K562 (cell line): ENCODE measurements around the gene SYTL2. TPM values are rescaled to one million over a fixed set of nuclear protein-coding genes. Genes with fewer than 3 reads are reported as not detected.

Experiments
- ATAC-seq: fragments of 200-7000 bp; cut with Tn5 transposase; 3 replicates; pipeline ENCODE4 v1.9.1; 2020; ENCODE audit warnings: moderate library complexity
- BruUV-seq: library from RNA; stranded (reverse); fragments of 400-500 nt; replicated peaks from 2 replicates; lab custom pipeline; 2021; lab: Mats Ljungman, UMichigan
- CTCF ChIA-PET: fragments of 300-600 bp; formaldehyde crosslinking; extraction: SDS; loops from one replicate; lab custom pipeline; 2021; ENCODE audit warnings: low intra/inter-chr PET ratio; lab: Yijun Ruan, JAX
- POLR2A ChIA-PET: fragments of 300-600, 350-650 bp; sonication (Branson Sonifier 250); formaldehyde crosslinking; extraction: SDS; loops from one replicate; lab custom pipeline; 2021; ENCODE audit warnings: antibody characterized with exemption, inconsistent platforms; lab: Yijun Ruan, JAX
- DNase-seq, 4 experiments: peaks; one replicate each; pipeline versions ENCODE4 v3.0.0 to v3.0.0-alpha.2; 2011 to 2018; ENCODE audit warnings: low spot score in 3 of 4, mixed read lengths in 3 of 4; ENCODE audit errors: extremely low read depth in 1 of 4
- FAIRE-seq: peaks from 2 replicates; lab custom pipeline; 2011; peaks lifted over from hg19 to GRCh38; lab: Jason Lieb, UNC
- H2AFZ ChIP-seq: 2 replicates; pipeline ENCODE4 v1.6.0; 2011; ENCODE audit warnings: low read depth, low read length, control low read depth, inconsistent platforms
- H3K27ac ChIP-seq: fragments of 200-600 bp; 3 replicates; pipeline ENCODE4 v1.8.0; 2011; ENCODE audit warnings: low read depth, mild to moderate bottlenecking, control low read depth, inconsistent platforms, low read length, moderate library complexity, mixed read lengths; ENCODE audit errors: extremely low read depth
- H3K27me3 ChIP-seq, 2 experiments: fragments of 300-600 bp in 1 of 2; 2 replicates in 1 of 2; 3 replicates in 1 of 2; pipeline versions ENCODE4 v1.6.0 to v1.8.0; 2011; ENCODE audit warnings: inconsistent platforms in 2 of 2, low read length in 2 of 2, mild to moderate bottlenecking in 1 of 2, mixed read lengths in 1 of 2, moderate library complexity in 1 of 2; ENCODE audit not compliant: control insufficient read depth in 2 of 2, insufficient read depth in 2 of 2
- H3K36me3 ChIP-seq: fragments of 300-600 bp; 3 replicates; pipeline ENCODE4 v1.8.0; 2011; ENCODE audit warnings: mild to moderate bottlenecking, low read length, inconsistent platforms; ENCODE audit not compliant: control insufficient read depth, insufficient read depth
- H3K4me1 ChIP-seq, 2 experiments: fragments of 200-600 bp in 1 of 2; replicated peaks in 1 of 2; 2 replicates in 1 of 2; 3 replicates in 1 of 2; pipeline versions ENCODE4 v1.5.1 to v1.8.0; 2011; ENCODE audit warnings: inconsistent platforms in 2 of 2, low read length in 2 of 2, mild to moderate bottlenecking in 1 of 2, mixed read lengths in 1 of 2, moderate library complexity in 1 of 2; ENCODE audit not compliant: control insufficient read depth in 2 of 2, insufficient read depth in 2 of 2
- H3K4me2 ChIP-seq: 2 replicates; pipeline ENCODE4 v1.6.1; 2011; ENCODE audit warnings: low read length, control low read depth, inconsistent platforms, mixed read lengths; ENCODE audit not compliant: insufficient read depth
- H3K4me3 ChIP-seq: fragments of 200-600 bp; sonication (generic), shearing (Covaris generic); 2 replicates; pipeline ENCODE4 v1.5.1; 2016; ENCODE audit warnings: control low read depth, inconsistent platforms
- H3K79me2 ChIP-seq: fragments of 200-600 bp; 3 replicates; pipeline ENCODE4 v1.8.0; 2011; ENCODE audit warnings: low read length, inconsistent platforms; ENCODE audit not compliant: control insufficient read depth, insufficient read depth
- H3K9ac ChIP-seq, 2 experiments: 2 replicates each; pipeline versions ENCODE4 v1.6.0 to v1.6.1; 2011; ENCODE audit warnings: low read depth in 2 of 2, low read length in 2 of 2, control low read depth in 1 of 2, inconsistent platforms in 1 of 2, mild to moderate bottlenecking in 1 of 2, mixed read lengths in 1 of 2; ENCODE audit not compliant: insufficient read depth in 1 of 2
- H3K9me1 ChIP-seq: one replicate; pipeline ENCODE4 v1.6.0; 2011; ENCODE audit warnings: inconsistent platforms, mild to moderate bottlenecking, low read length, moderate library complexity; ENCODE audit not compliant: control insufficient read depth, insufficient read depth
- H3K9me3 ChIP-seq: replicated peaks from 2 replicates; pipeline ENCODE4 v1.5.1; 2011; ENCODE audit warnings: low read depth, low read length, inconsistent platforms; ENCODE audit not compliant: control insufficient read depth, insufficient read depth
- H4K20me1 ChIP-seq: replicated peaks from 2 replicates; pipeline ENCODE4 v1.6.1; 2011; ENCODE audit warnings: low read length, inconsistent platforms, mixed read lengths; ENCODE audit not compliant: control insufficient read depth, insufficient read depth
- CBFA2T3 ChIP-seq: fragments of 450-650 bp; IDR thresholded peaks from 2 replicates; pipeline ENCODE4 v1.6.1; 2017
- CREB3 ChIP-seq: fragments of 450-650 bp; conservative IDR thresholded peaks from 2 replicates; pipeline ENCODE4 v1.6.1; 2016; ENCODE audit warnings: missing genetic modification characterization, low read depth, mild to moderate bottlenecking, missing compliant biosample characterization, moderate library complexity
- HES1 ChIP-seq: fragments of 450-650 bp; IDR thresholded peaks from 2 replicates; pipeline ENCODE4 v1.6.1; 2016; ENCODE audit warnings: low read depth, mild to moderate bottlenecking, moderate library complexity
- HNRNPH1 ChIP-seq: fragments of 200-400 bp; formaldehyde crosslinking; optimal IDR thresholded peaks from 2 replicates; pipeline ENCODE3; 2017; ENCODE audit warnings: low read depth, mild to moderate bottlenecking, low read length, moderate library complexity
- HNRNPLL ChIP-seq: fragments of 200-400 bp; formaldehyde crosslinking; IDR thresholded peaks from 2 replicates; pipeline ENCODE4 v1.6.1; 2017; ENCODE audit warnings: low read length, low read depth, mild to moderate bottlenecking; ENCODE audit not compliant: poor library complexity, severe bottlenecking
- HOXB6 ChIP-seq: fragments of 250-450 bp; sonication (Bioruptor Pico); IDR thresholded peaks from 2 replicates; pipeline ENCODE4 v1.5.1; 2022; ENCODE audit warnings: mild to moderate bottlenecking, borderline replicate concordance
- JUND ChIP-seq, 2 experiments: IDR thresholded peaks; 2 replicates in 1 of 2; 3 replicates in 1 of 2; pipeline ENCODE4 v1.6.1; 2011; ENCODE audit warnings: borderline replicate concordance in 2 of 2, low read depth in 2 of 2, low read length in 2 of 2, improper control_type of control experiment in 1 of 2, missing biosample characterization in 1 of 2, missing genetic modification characterization in 1 of 2, missing genetic modification reagents in 1 of 2
- MITF ChIP-seq: IDR thresholded peaks from 2 replicates; pipeline ENCODE4 v1.6.1; 2014; ENCODE audit warnings: antibody characterized with exemption
- NR2C2 ChIP-seq, 2 experiments: fragments of 200-800 bp in 1 of 2; sonication (Bioruptor generic) in 1 of 2; sonication (generic) in 1 of 2; formaldehyde crosslinking in 1 of 2; IDR thresholded peaks; 2 replicates each; pipeline versions ENCODE4 v1.6.1 to v1.8.0; 2016 to 2022; ENCODE audit warnings: mild to moderate bottlenecking in 1 of 2, missing compliant biosample characterization in 1 of 2, missing genetic modification characterization in 1 of 2, missing genetic modification reagents in 1 of 2
- SIX5 ChIP-seq, 2 experiments: IDR thresholded peaks; 2 replicates each; pipeline ENCODE4 v1.6.1; 2011; ENCODE audit warnings: low read length in 2 of 2, borderline replicate concordance in 1 of 2, low read depth in 1 of 2, mild to moderate bottlenecking in 1 of 2, moderate library complexity in 1 of 2; ENCODE audit not compliant: insufficient read depth in 1 of 2
- SRSF9 ChIP-seq: fragments of 200-400 bp; formaldehyde crosslinking; IDR thresholded peaks from 2 replicates; pipeline ENCODE4 v1.6.1; 2017; ENCODE audit warnings: low read depth, low read length, borderline replicate concordance
- TCFL5 ChIP-seq: fragments of 250-450 bp; sonication (Bioruptor Pico); conservative IDR thresholded peaks from 2 replicates; pipeline ENCODE4 v1.6.1; 2021; ENCODE audit warnings: mild to moderate bottlenecking, moderate library complexity, matching md5 sums
- WHSC1 ChIP-seq: IDR thresholded peaks from one replicate; pipeline ENCODE4 v1.6.1; 2012; ENCODE audit warnings: low read length, control low read depth, inconsistent platforms
- ZBED1 ChIP-seq: IDR thresholded peaks from 2 replicates; pipeline ENCODE4 v1.6.1; 2014
- ZBTB34 ChIP-seq: fragments of 250-450 bp; sonication (Bioruptor Pico); IDR thresholded peaks from 2 replicates; pipeline ENCODE4 v1.8.0; 2021; ENCODE audit warnings: mild to moderate bottlenecking, moderate library complexity
- ZBTB8A ChIP-seq: fragments of 450-650 bp; IDR thresholded peaks from 2 replicates; pipeline ENCODE4 v1.6.1; 2018; ENCODE audit warnings: mild to moderate bottlenecking, moderate library complexity; ENCODE audit not compliant: partially characterized antibody
- ZNF507 ChIP-seq: conservative IDR thresholded peaks from 2 replicates; pipeline ENCODE4 v1.6.1; 2017; ENCODE audit warnings: missing genetic modification characterization, missing compliant biosample characterization
- WGBS: fragments of 100-300 bp; shearing (Covaris generic); methylation state at CpG from one replicate; pipeline ENCODE4 v1.1.6; 2016; ENCODE audit warnings: low coverage, mixed read lengths; ENCODE audit not compliant: insufficient coverage; ENCODE audit errors: missing lambda C conversion rate; 5-methylcytosine and 5-hydroxymethylcytosine counted together
- in situ Hi-C: fragments of 300-500 bp; cut with MboI; formaldehyde crosslinking; loops from 4 replicates; pipeline ENCODE4 v1.15.0; 2018; ENCODE audit warnings: inconsistent platforms, mixed read lengths
- intact Hi-C: fragments of 100-400 bp; cut with micrococcal nuclease; formaldehyde crosslinking; loops from 2 replicates; pipeline ENCODE4 v1.14.2; 2022
- polyA plus RNA-seq, 8 experiments: library from polyadenylated mRNA; depleted of rRNA in 4 of 8; stranded (reverse) in 5 of 8; unstranded in 3 of 8; fragments of >200 nt; fragmentation: Nextera tagmentation in 2 of 8; fragmentation: Illumina TruSeq in 1 of 8; extraction: Ambion mirVana in 2 of 8; extraction: Trizol in 1 of 8; gene quantifications; 2 replicates each; pipeline versions ENCODE4 v1.2.1 to v1.2.3, GENCODE V29; 2011 to 2014; ENCODE audit warnings: inconsistent platforms in 1 of 8, missing spikeins in 1 of 8
- total RNA-seq, 7 experiments: library from RNA; depleted of rRNA in 6 of 7; stranded (reverse); fragments of >200 nt in 6 of 7; fragmentation: Illumina TruSeq in 2 of 7; extraction: Trizol in 2 of 7; gene quantifications; 2 replicates each; pipeline versions ENCODE4 v1.2.1 to v1.2.3, GENCODE V29; 2011 to 2021; ENCODE audit warnings: low replicate concordance in 1 of 7

SYTL2 gene
- total and polyA plus RNA-seq, 9 of the 15 experiments (the other 6 are each of a cell fraction or from before 2014, with no cell fraction given): 0.05 to 0.57 (median 0.35) TPM

GRCh38 chr11:85815186-85815931 is 4.4 kb upstream of the SYTL2 start:
- Histone ChIP-seq H3K4me2 (no peak overlapping the region), H2AFZ (no peak overlapping the region), H3K9me3 (no peaks in the 10 kb centered on the region), H3K4me3 (no peak overlapping the region), H4K20me1 (no peaks in the 10 kb centered on the region), H3K27me3 (peaks cover 11 to 17% of the 10 kb centered on the region in 2 experiments), H3K9ac (no peak overlapping the region), H3K4me1 (peaks cover 6 to 10% of the 10 kb centered on the region in 2 experiments; a peak in 3 of 5 replicates), H3K79me2 (no peaks in the 10 kb centered on the region), H3K9me1 (no peaks in the 10 kb centered on the region), H3K36me3 (no peaks in the 10 kb centered on the region), H3K27ac (no peak overlapping the region)
- WGBS: 4% methylated on average over 4 of the region's 4 CpGs
- FAIRE-seq (no peak), DNase-seq (no peak), ATAC-seq (no peak)
- BruUV-seq: no TSS peak
- POLR2A ChIA-PET: interaction anchor here (2.0 kb wide), 1 partner anchor 9 kb away, joined by 5 read pairs; no protein-coding TSS in a partner anchor
- TF ChIP-seq CREB3 (tag): no peak
- TF ChIP-seq WHSC1: no peak
- no peak for TF ChIP-seq JUND (IDR thresholded peaks at IDR 0.05; ENCODE audit: borderline replicate concordance, low read depth, low read length)
- TF ChIP-seq JUND (tag; IDR thresholded peaks at IDR 0.05; ENCODE audit: borderline replicate concordance, low read depth, low read length): no peak
- no peak for TF ChIP-seq NR2C2 (CRISPR knock-in tag; IDR thresholded peaks at IDR 0.05)
- no peak for TF ChIP-seq NR2C2 (tag; IDR thresholded peaks at IDR 0.05)
- no peak for TF ChIP-seq SIX5 (IDR thresholded peaks at IDR 0.05; ENCODE audit: borderline replicate concordance in 1 of 2, insufficient read depth in 1 of 2, low read depth in 1 of 2, low read length in 2 of 2)
- no peak for TF ChIP-seq SRSF9
- no peak for TF ChIP-seq HES1
- no peak for TF ChIP-seq CBFA2T3
- no peak for TF ChIP-seq TCFL5 (CRISPR knock-in tag)
- TF ChIP-seq HNRNPH1: no peak
- no peak for TF ChIP-seq HOXB6 (CRISPR knock-in tag)
- no peak for TF ChIP-seq ZNF507 (tag)
- no peak for TF ChIP-seq MITF
- TF ChIP-seq ZBED1: no peak
- no peak for TF ChIP-seq HNRNPLL
- TF ChIP-seq ZBTB34 (CRISPR knock-in tag): no peak
- no peak for TF ChIP-seq ZBTB8A
- intact Hi-C loops: no loop called here
- CTCF ChIA-PET: no interaction called here
- in situ Hi-C loops: no loop called here
